ENCODE measurements around the gene FLVCR1.

- TF ChIP-seq POLR2A (IDR thresholded peaks at IDR 0.05), result no peak
- TF ChIP-seq, protein P1, sequence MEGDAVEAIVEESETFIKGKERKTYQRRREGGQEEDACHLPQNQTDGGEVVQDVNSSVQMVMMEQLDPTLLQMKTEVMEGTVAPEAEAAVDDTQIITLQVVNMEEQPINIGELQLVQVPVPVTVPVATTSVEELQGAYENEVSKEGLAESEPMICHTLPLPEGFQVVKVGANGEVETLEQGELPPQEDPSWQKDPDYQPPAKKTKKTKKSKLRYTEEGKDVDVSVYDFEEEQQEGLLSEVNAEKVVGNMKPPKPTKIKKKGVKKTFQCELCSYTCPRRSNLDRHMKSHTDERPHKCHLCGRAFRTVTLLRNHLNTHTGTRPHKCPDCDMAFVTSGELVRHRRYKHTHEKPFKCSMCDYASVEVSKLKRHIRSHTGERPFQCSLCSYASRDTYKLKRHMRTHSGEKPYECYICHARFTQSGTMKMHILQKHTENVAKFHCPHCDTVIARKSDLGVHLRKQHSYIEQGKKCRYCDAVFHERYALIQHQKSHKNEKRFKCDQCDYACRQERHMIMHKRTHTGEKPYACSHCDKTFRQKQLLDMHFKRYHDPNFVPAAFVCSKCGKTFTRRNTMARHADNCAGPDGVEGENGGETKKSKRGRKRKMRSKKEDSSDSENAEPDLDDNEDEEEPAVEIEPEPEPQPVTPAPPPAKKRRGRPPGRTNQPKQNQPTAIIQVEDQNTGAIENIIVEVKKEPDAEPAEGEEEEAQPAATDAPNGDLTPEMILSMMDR (IDR thresholded peaks at IDR 0.05 in 8 of 11, conservative IDR thresholded peaks at IDR 0.05 in 3 of 11), result no peak
These were observed 35.1 kb upstream of the FLVCR1 start for GRCh38 chr1:212822956-212823355.

Data from spleen (tissue), 7 donors.